Activated naive CD8-positive, alpha-beta T cell (primary cell): ENCODE results near the gene HLA-DPA1.
A peak's percentile ranks its signal among the peaks of the same experiment; 100 is the strongest.

ENCODE experiments used
- H3K27ac Mint-ChIP-seq: one replicate; pipeline ENCODE4 v1.8.0; 2021; ENCODE audit warnings: mixed read lengths
- H3K27me3 Mint-ChIP-seq: one replicate; pipeline ENCODE4 v1.8.0; 2021; ENCODE audit warnings: mixed read lengths
- H3K36me3 Mint-ChIP-seq: one replicate; pipeline ENCODE4 v1.8.0; 2021; ENCODE audit warnings: mixed read lengths
- H3K4me1 Mint-ChIP-seq: one replicate; pipeline ENCODE4 v1.8.0; 2021; ENCODE audit warnings: low read depth, mixed read lengths
- H3K4me3 Mint-ChIP-seq: one replicate; pipeline ENCODE4 v1.8.0; 2021; ENCODE audit warnings: mild to moderate bottlenecking, mixed read lengths
- H3K9me3 Mint-ChIP-seq: one replicate; pipeline ENCODE4 v1.8.0; 2021; ENCODE audit warnings: low read depth, mixed read lengths

HLA-DPA1 gene

GRCh38 chr6:33073431-33073871 lies at the start of gene HLA-DPA1:
Gene HLA-DPA1 (minus strand): TSS chr6:33073649.
- Mint-ChIP-seq H3K27ac (peak within 1 kb of the TSS; percentile 38), H3K27me3 (no peaks in the 10 kb centered on the region), H3K36me3 (no peaks in the 10 kb centered on the region), H3K4me1 (peaks cover 46% of the 10 kb centered on the region), H3K4me3 (peak within 1 kb of the TSS; percentile 79), H3K9me3 (no peaks in the 10 kb centered on the region)

- Mint-ChIP-seq H3K27me3 (peaks cover 10% of the 10 kb centered on the region), H3K36me3 (peaks cover 3% of the 10 kb centered on the region), H3K4me3 (no peak overlapping the region), H3K4me1 (peaks cover 5% of the 10 kb centered on the region), H3K9me3 (peaks cover 9% of the 10 kb centered on the region), H3K27ac (no peak overlapping the region)
Measured at GRCh38 chr6:33123181-33123580, 49.7 kb upstream of the HLA-DPA1 start.

- Mint-ChIP-seq H3K36me3 (peaks cover 3% of the 10 kb centered on the region), H3K4me3 (no peak overlapping the region), H3K27me3 (peaks cover 29% of the 10 kb centered on the region), H3K27ac (no peak overlapping the region), H3K9me3 (peaks cover 9% of the 10 kb centered on the region), H3K4me1 (peaks cover 20% of the 10 kb centered on the region)
Measured at GRCh38 chr6:33120001-33120400, 46.6 kb upstream of the HLA-DPA1 start.

GRCh38 chr6:33118525-33119123 lies 45.2 kb upstream of the HLA-DPA1 start:
- no peaks in the 10 kb centered on the region for H3K36me3 Mint-ChIP-seq
- no peak overlapping the region for H3K4me3 Mint-ChIP-seq
- H3K27ac Mint-ChIP-seq: no peak overlapping the region
- H3K4me1 Mint-ChIP-seq: peaks cover 20% of the 10 kb centered on the region
- peaks cover 2% of the 10 kb centered on the region for H3K9me3 Mint-ChIP-seq
- peaks cover 38% of the 10 kb centered on the region for H3K27me3 Mint-ChIP-seq

GRCh38 chr6:33117811-33118277 lies 44.4 kb upstream of the HLA-DPA1 start:
- H3K4me1 Mint-ChIP-seq: peaks cover 20% of the 10 kb centered on the region
- peaks cover 42% of the 10 kb centered on the region for H3K27me3 Mint-ChIP-seq
- H3K36me3 Mint-ChIP-seq: no peaks in the 10 kb centered on the region
- no peak overlapping the region for H3K27ac Mint-ChIP-seq
- H3K9me3 Mint-ChIP-seq: no peaks in the 10 kb centered on the region
- H3K4me3 Mint-ChIP-seq: no peak overlapping the region

GRCh38 chr6:33116841-33117711 lies 43.6 kb upstream of the HLA-DPA1 start:
- H3K4me3 Mint-ChIP-seq: peak overlapping the region; percentile 13
- no peaks in the 10 kb centered on the region for H3K36me3 Mint-ChIP-seq
- no peaks in the 10 kb centered on the region for H3K9me3 Mint-ChIP-seq
- peaks cover 20% of the 10 kb centered on the region for H3K4me1 Mint-ChIP-seq
- no peak overlapping the region for H3K27ac Mint-ChIP-seq
- peaks cover 42% of the 10 kb centered on the region for H3K27me3 Mint-ChIP-seq

- Mint-ChIP-seq H3K36me3 (no peaks in the 10 kb centered on the region), H3K27me3 (peaks cover 39% of the 10 kb centered on the region), H3K4me1 (peaks cover 20% of the 10 kb centered on the region), H3K4me3 (no peak overlapping the region), H3K9me3 (no peaks in the 10 kb centered on the region), H3K27ac (no peak overlapping the region)
Measured at GRCh38 chr6:33116417-33116816, 43.0 kb upstream of the HLA-DPA1 start.

- Mint-ChIP-seq H3K9me3 (no peaks in the 10 kb centered on the region), H3K36me3 (no peaks in the 10 kb centered on the region), H3K4me3 (no peak overlapping the region), H3K4me1 (peaks cover 20% of the 10 kb centered on the region), H3K27me3 (peaks cover 46% of the 10 kb centered on the region), H3K27ac (no peak overlapping the region)
Measured at GRCh38 chr6:33114406-33114805, 41.0 kb upstream of the HLA-DPA1 start.

GRCh38 chr6:33113755-33114154 lies 40.3 kb upstream of the HLA-DPA1 start:
- Mint-ChIP-seq H3K27ac (no peak overlapping the region), H3K36me3 (no peaks in the 10 kb centered on the region), H3K27me3 (peaks cover 46% of the 10 kb centered on the region), H3K9me3 (no peaks in the 10 kb centered on the region), H3K4me1 (peaks cover 20% of the 10 kb centered on the region), H3K4me3 (no peak overlapping the region)

- Mint-ChIP-seq H3K27me3 (peaks cover 40% of the 10 kb centered on the region), H3K4me3 (no peak overlapping the region), H3K36me3 (no peaks in the 10 kb centered on the region), H3K9me3 (no peaks in the 10 kb centered on the region), H3K27ac (no peak overlapping the region), H3K4me1 (peaks cover 7% of the 10 kb centered on the region)
Measured at GRCh38 chr6:33112148-33112547, 38.7 kb upstream of the HLA-DPA1 start.

- Mint-ChIP-seq H3K9me3 (no peaks in the 10 kb centered on the region), H3K4me3 (no peak overlapping the region), H3K27me3 (peaks cover 27% of the 10 kb centered on the region), H3K36me3 (no peaks in the 10 kb centered on the region), H3K4me1 (no peaks in the 10 kb centered on the region), H3K27ac (no peak overlapping the region)
Measured at GRCh38 chr6:33108307-33108706, 34.9 kb upstream of the HLA-DPA1 start.

GRCh38 chr6:33107641-33108040 lies 34.2 kb upstream of the HLA-DPA1 start:
- Mint-ChIP-seq H3K4me3 (no peak overlapping the region), H3K4me1 (no peaks in the 10 kb centered on the region), H3K27me3 (peaks cover 25% of the 10 kb centered on the region), H3K27ac (no peak overlapping the region), H3K36me3 (no peaks in the 10 kb centered on the region), H3K9me3 (no peaks in the 10 kb centered on the region)

GRCh38 chr6:33105916-33106871 lies 32.7 kb upstream of the HLA-DPA1 start:
- Mint-ChIP-seq H3K27ac (no peak overlapping the region), H3K27me3 (peaks cover 31% of the 10 kb centered on the region), H3K9me3 (peaks cover 8% of the 10 kb centered on the region), H3K4me3 (no peak overlapping the region), H3K4me1 (no peaks in the 10 kb centered on the region), H3K36me3 (peaks cover 6% of the 10 kb centered on the region)

- Mint-ChIP-seq H3K9me3 (peaks cover 11% of the 10 kb centered on the region), H3K4me1 (no peaks in the 10 kb centered on the region), H3K27ac (no peak overlapping the region), H3K36me3 (peaks cover 7% of the 10 kb centered on the region), H3K27me3 (peaks cover 28% of the 10 kb centered on the region), H3K4me3 (no peak overlapping the region)
Measured at GRCh38 chr6:33105386-33105785, 31.9 kb upstream of the HLA-DPA1 start.
